Measurements from ENCODE around the gene ARMH1. TPM values are rescaled to one million over a fixed set of nuclear protein-coding genes. Genes with fewer than 3 reads are reported as not detected.
"Not testable (repeated sequence)": the region's sequence is repeated elsewhere in the genome, so short reads cannot be mapped to it uniquely, and the experiment has no call there.

The ARMH1 gene
- total and polyA plus RNA-seq, 2 experiments from 2014 or later = 3.1 to 6.3 TPM

DNA sequence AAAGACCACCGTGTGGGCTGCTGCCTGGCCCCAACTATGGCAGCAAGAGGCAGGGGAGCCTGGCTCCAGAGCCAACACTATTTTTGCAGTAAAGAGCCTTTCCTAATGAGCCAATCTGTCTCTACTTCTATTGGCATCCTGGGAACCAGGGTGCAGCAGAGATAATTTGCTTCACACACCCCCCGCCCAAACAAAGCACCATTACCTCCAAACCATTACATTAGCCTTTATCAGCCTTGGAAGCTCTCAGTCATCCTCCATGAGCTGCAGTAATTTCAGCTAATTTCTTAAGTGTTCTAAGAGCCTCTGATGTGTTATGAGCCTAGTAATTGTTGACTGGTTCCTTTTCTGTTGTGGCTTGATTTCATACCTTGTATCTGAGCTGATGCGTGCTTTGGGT, 21.6 kb downstream of the ARMH1 start:
- H2AFZ ChIP-seq = no peak overlapping the region
- H3K79me2 ChIP-seq = no peaks in the 10 kb centered on the region
- TF ChIP-seq, protein P1, sequence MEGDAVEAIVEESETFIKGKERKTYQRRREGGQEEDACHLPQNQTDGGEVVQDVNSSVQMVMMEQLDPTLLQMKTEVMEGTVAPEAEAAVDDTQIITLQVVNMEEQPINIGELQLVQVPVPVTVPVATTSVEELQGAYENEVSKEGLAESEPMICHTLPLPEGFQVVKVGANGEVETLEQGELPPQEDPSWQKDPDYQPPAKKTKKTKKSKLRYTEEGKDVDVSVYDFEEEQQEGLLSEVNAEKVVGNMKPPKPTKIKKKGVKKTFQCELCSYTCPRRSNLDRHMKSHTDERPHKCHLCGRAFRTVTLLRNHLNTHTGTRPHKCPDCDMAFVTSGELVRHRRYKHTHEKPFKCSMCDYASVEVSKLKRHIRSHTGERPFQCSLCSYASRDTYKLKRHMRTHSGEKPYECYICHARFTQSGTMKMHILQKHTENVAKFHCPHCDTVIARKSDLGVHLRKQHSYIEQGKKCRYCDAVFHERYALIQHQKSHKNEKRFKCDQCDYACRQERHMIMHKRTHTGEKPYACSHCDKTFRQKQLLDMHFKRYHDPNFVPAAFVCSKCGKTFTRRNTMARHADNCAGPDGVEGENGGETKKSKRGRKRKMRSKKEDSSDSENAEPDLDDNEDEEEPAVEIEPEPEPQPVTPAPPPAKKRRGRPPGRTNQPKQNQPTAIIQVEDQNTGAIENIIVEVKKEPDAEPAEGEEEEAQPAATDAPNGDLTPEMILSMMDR (IDR thresholded peaks at IDR 0.05; ENCODE audit: poor library complexity) = no peak
- no peaks in the 10 kb centered on the region for H3K27me3 ChIP-seq
- H3K9me3 ChIP-seq (ENCODE audit: low read depth) = no peaks in the 10 kb centered on the region
- H4K20me1 ChIP-seq (ENCODE audit: insufficient read depth, poor library complexity, severe bottlenecking) = no peaks in the 10 kb centered on the region
- no peak overlapping the region for H3K27ac ChIP-seq
- peaks cover 4% of the 10 kb centered on the region for H3K4me1 ChIP-seq (ENCODE audit: insufficient read depth)
- no peak overlapping the region for H3K4me3 ChIP-seq
- H3K9me2 ChIP-seq (replicated peaks; ENCODE audit: insufficient read depth) = no peaks in the 10 kb centered on the region
- H3K36me3 ChIP-seq (replicated peaks; ENCODE audit: insufficient read depth, low read depth) = no peaks in the 10 kb centered on the region
- H3K4me2 ChIP-seq = no peak overlapping the region
- 83% methylated on average over 3 of the region's 3 CpGs for WGBS (ENCODE audit: low lambda C conversion rate, missing lambda C conversion rate)
- no peak for DNase-seq (ENCODE audit: low spot score)

DNA sequence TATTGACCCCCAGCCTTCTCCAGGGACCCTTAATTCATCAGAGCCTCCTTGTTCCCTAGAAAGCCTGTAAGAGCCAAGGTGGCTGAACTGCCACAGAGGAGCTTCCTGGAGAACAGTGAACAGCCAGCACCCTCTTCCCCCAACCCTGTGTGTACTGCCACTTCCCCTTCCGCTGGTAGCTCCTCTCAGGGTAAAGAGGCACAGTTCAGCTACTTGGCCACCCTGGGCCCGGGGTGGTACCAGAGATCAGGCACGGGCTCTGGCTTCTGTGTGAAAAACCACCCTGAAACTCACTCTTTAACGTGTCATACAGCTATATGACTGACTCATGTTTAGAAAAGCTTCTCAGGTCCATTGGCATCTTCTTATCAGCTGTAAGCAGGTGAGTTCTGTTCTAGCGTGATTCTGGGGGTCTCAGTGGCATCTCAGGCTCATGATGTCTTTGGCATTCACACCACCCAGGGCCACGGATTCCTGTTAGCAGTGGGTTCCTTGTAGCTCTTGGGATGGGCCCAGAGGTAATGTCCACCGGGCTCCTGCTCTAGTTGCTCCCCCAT, 22.4 kb downstream of the ARMH1 start:
- no peak overlapping the region for H3K27ac ChIP-seq
- no peaks in the 10 kb centered on the region for H3K79me2 ChIP-seq
- H3K4me3 ChIP-seq = no peak overlapping the region
- 88% methylated on average over 7 of the region's 7 CpGs for WGBS (ENCODE audit: low lambda C conversion rate, missing lambda C conversion rate)
- peaks cover 4% of the 10 kb centered on the region for H3K4me1 ChIP-seq (ENCODE audit: insufficient read depth)
- H3K27me3 ChIP-seq = no peaks in the 10 kb centered on the region
- no peaks in the 10 kb centered on the region for H3K9me2 ChIP-seq (replicated peaks; ENCODE audit: insufficient read depth)
- no peak for DNase-seq (ENCODE audit: low spot score)
- H3K36me3 ChIP-seq (replicated peaks; ENCODE audit: insufficient read depth, low read depth) = no peaks in the 10 kb centered on the region
- H2AFZ ChIP-seq = no peak overlapping the region
- TF ChIP-seq, protein P1 (IDR thresholded peaks at IDR 0.05; ENCODE audit: poor library complexity) = no peak
- TF ChIP-seq EZH2phosphoT487 (IDR thresholded peaks at IDR 0.05; ENCODE audit: low read depth, severe bottlenecking, unreplicated experiment) = no peak
- no peak for TF ChIP-seq EZH2 (IDR thresholded peaks at IDR 0.05; ENCODE audit: borderline replicate concordance)
- H3K9me3 ChIP-seq (ENCODE audit: low read depth) = no peaks in the 10 kb centered on the region
- H4K20me1 ChIP-seq (ENCODE audit: insufficient read depth, poor library complexity, severe bottlenecking) = no peaks in the 10 kb centered on the region
- H3K4me2 ChIP-seq = no peak overlapping the region

DNA sequence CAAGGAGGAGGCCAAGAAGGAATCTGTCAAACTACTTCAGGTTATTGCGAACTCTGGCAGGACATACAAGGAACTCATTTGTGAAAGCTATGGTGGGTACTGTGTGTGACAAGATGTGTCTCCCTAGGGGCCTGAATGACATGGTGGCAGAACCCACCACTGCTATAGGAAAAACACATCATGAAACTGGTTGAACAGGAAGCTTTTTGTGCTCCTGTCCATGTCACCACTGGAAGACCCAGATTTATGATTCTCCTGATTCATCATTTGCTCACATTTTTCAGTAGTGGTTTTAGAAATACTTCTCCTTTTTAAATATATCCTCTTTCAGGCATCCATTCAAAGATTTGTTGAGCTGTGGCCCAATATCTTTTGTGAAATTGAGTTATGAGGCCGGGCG, 23.6 kb downstream of the ARMH1 start:
- Histone ChIP-seq H4K20me1 (ENCODE audit: insufficient read depth, poor library complexity, severe bottlenecking) (no peaks in the 10 kb centered on the region), H3K4me1 (ENCODE audit: insufficient read depth) (peaks cover 4% of the 10 kb centered on the region), H3K27ac (no peak overlapping the region), H3K4me3 (no peak overlapping the region), H3K36me3 (replicated peaks; ENCODE audit: insufficient read depth, low read depth) (no peaks in the 10 kb centered on the region), H3K4me2 (no peak overlapping the region), H3K9me2 (replicated peaks; ENCODE audit: insufficient read depth) (no peaks in the 10 kb centered on the region), H3K9me3 (ENCODE audit: low read depth) (no peaks in the 10 kb centered on the region), H2AFZ (no peak overlapping the region), H3K79me2 (no peaks in the 10 kb centered on the region), H3K27me3 (no peaks in the 10 kb centered on the region)
- WGBS (ENCODE audit: low lambda C conversion rate, missing lambda C conversion rate) = 100% methylated on average over 3 of the region's 3 CpGs
- DNase-seq (ENCODE audit: low spot score) = no peak
- TF ChIP-seq, protein P1 (IDR thresholded peaks at IDR 0.05; ENCODE audit: poor library complexity) = no peak
- no peak for TF ChIP-seq EZH2 (IDR thresholded peaks at IDR 0.05; ENCODE audit: borderline replicate concordance)
- TF ChIP-seq EZH2phosphoT487 (IDR thresholded peaks at IDR 0.05; ENCODE audit: low read depth, severe bottlenecking, unreplicated experiment) = no peak

DNA sequence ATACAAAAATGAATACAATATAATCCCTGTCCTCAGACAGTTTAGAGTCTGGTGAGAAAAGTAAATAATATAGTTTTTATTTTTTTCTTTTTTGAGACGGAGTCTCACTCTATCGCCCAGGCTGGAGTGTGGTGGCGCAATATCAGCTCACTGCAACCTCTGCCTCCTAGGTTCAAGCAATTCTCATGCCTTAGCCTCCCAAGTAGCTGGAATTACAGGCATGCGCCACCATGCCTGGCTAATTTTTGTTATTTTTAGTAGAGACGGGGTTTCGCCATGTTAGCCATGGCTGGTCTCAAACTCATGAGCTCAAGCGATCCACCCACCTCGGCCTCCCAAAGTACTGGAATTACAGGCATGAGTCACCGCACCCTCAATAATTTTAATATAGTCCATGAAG, 24.9 kb downstream of the ARMH1 start:
- not testable (repeated sequence) for H3K4me1 ChIP-seq (ENCODE audit: insufficient read depth); H3K79me2 ChIP-seq; H3K4me2 ChIP-seq; H2AFZ ChIP-seq; DNase-seq (ENCODE audit: low spot score); H3K27me3 ChIP-seq; H3K9me2 ChIP-seq (replicated peaks; ENCODE audit: insufficient read depth); H4K20me1 ChIP-seq (ENCODE audit: insufficient read depth, poor library complexity, severe bottlenecking); H3K36me3 ChIP-seq (replicated peaks; ENCODE audit: insufficient read depth, low read depth); H3K9me3 ChIP-seq (ENCODE audit: low read depth); H3K27ac ChIP-seq; H3K4me3 ChIP-seq
- WGBS (ENCODE audit: low lambda C conversion rate, missing lambda C conversion rate) = 93% methylated on average over 9 of the region's 9 CpGs

Measured in hepatocyte (in vitro differentiated cells).